NCI-H82 treated with DMSO at 0.1 percent for 48 hours (cell line): ENCODE results near the gene ARHGAP31.
"Not testable (repeated sequence)": the region's sequence is repeated elsewhere in the genome, so short reads cannot be mapped to it uniquely, and the experiment has no call there.

Experiments used
- DNase-seq: peaks from one replicate; lab custom pipeline; 2025; ENCODE audit not compliant: unreplicated experiment; lab: John Stamatoyannopoulos, UW

Gene ARHGAP31

GRCh38 chr3:119293105-119293870, 895 bp upstream of the ARHGAP31 start:
- no peak for DNase-seq

GRCh38 chr3:119294696-119295671, 801 bp downstream of the ARHGAP31 start:
- DNase-seq = no peak

- DNase-seq = no peak
Observed at GRCh38 chr3:119295816-119296726, 1.9 kb downstream of the ARHGAP31 start.

GRCh38 chr3:119296727-119297122, 2.5 kb downstream of the ARHGAP31 start:
- DNase-seq = no peak

GRCh38 chr3:119297169-119297568, 3.0 kb downstream of the ARHGAP31 start:
- DNase-seq = no peak

GRCh38 chr3:119298565-119298941, 4.4 kb downstream of the ARHGAP31 start:
- DNase-seq = no peak

GRCh38 chr3:119300991-119301391, 6.8 kb downstream of the ARHGAP31 start:
- DNase-seq = no peak

GRCh38 chr3:119301662-119302061, 7.5 kb downstream of the ARHGAP31 start:
- DNase-seq = no peak

- DNase-seq = no peak
Observed at GRCh38 chr3:119302697-119303551, 8.7 kb downstream of the ARHGAP31 start.

GRCh38 chr3:119304201-119304713, 10.1 kb downstream of the ARHGAP31 start:
- DNase-seq = no peak

GRCh38 chr3:119305286-119305685, 11.1 kb downstream of the ARHGAP31 start:
- no peak for DNase-seq

GRCh38 chr3:119306378-119306777, 12.2 kb downstream of the ARHGAP31 start:
- not testable (repeated sequence) for DNase-seq

- no peak for DNase-seq
Observed at GRCh38 chr3:119308355-119308754, 14.2 kb downstream of the ARHGAP31 start.

GRCh38 chr3:119309591-119309990, 15.4 kb downstream of the ARHGAP31 start:
- DNase-seq = no peak

GRCh38 chr3:119310071-119310470, 15.9 kb downstream of the ARHGAP31 start:
- DNase-seq = no peak

GRCh38 chr3:119311081-119311925, 17.1 kb downstream of the ARHGAP31 start:
- no peak for DNase-seq

GRCh38 chr3:119313461-119313860, 19.3 kb downstream of the ARHGAP31 start:
- no peak for DNase-seq

- DNase-seq = no peak
Observed at GRCh38 chr3:119314821-119315220, 20.6 kb downstream of the ARHGAP31 start.
